ENCODE measurements around the gene BTNL8. TPM values are rescaled to one million over a fixed set of nuclear protein-coding genes. Genes with fewer than 3 reads are reported as not detected.

The BTNL8 gene
- total RNA-seq, 2 donors from 2014 or later: not detected

DNA sequence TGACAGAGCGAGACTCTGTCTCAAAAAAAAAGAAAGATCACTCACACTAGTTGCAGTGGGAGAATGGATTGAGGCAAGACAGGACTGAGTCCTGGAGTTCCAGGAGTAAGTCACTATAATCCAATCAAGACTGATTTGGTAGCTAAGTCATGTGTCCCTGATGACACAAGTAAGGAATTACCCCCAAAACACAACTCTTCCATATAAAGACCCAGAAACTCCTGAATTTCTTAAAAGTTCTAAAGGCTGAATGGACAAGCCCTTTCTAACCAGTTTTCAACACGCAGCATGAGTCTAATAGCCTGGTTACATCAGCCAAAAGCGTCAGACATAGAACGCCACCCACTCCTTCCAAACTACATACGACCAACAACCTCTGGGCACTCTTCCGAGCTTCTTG lies 40.4 kb upstream of the BTNL8 start:
- peaks cover 5% of the 10 kb centered on the region for H3K4me1 Mint-ChIP-seq
- WGBS, 2 experiments (ENCODE audit: insufficient coverage in 1 of 2, insufficient read length in 1 of 2): 90 to 93% methylated on average over 5 to 6 of the region's 6 CpGs

DNA sequence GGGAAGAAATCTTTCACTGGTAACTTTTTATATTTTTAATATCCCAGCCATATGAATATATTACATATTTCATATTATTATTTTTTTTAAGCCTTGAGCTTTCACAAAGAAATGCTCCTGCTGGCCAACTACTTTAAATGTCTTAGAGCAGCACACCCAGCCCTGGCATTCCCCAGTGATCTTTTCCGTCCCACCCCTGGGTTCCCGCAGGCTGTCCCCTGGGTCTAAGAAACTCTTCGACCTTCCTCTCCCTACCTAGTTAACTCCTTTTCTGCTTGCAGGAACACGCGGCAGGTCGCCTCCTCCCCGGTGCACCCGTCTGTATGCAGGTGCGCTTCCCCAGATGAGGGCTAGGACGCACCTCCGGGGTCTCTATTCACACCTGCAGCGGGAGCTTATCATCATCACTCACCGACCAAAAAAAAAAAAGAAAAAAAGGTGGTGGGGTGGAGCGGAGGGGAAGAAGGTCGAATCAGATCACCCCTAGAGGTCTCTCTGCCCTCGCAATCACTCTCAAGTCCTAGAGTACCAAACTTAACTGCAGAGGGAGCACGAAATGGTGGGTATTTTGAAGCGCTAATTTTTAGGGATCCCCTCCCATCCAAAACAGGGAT lies 38.6 kb upstream of the BTNL8 start:
- peaks cover 4% of the 10 kb centered on the region for H3K27me3 Mint-ChIP-seq (ENCODE audit: insufficient read depth)
- H3K4me1 Mint-ChIP-seq: peaks cover 5% of the 10 kb centered on the region
- H3K36me3 Mint-ChIP-seq (ENCODE audit: low read depth): peaks cover 43% of the 10 kb centered on the region
- H3K27ac ChIP-seq (ENCODE audit: low read depth, low read length): peak overlapping the region; percentile 73
- peak overlapping the region; percentile 87 for H3K4me3 ChIP-seq (ENCODE audit: low read length)
- H3K4me3 Mint-ChIP-seq: peak overlapping the region; percentile 91
- peaks cover 14% of the 10 kb centered on the region for H3K36me3 ChIP-seq (ENCODE audit: control insufficient read depth, insufficient read depth, low read length)
- DNase-seq: peak; percentile 89
- peaks cover 25% of the 10 kb centered on the region for H3K9me3 Mint-ChIP-seq
- no peaks in the 10 kb centered on the region for H3K9me3 ChIP-seq (ENCODE audit: control insufficient read depth, low read length)
- peak overlapping the region; percentile 60 for H3K9ac ChIP-seq (ENCODE audit: extremely low read depth, low read length, poor library complexity, severe bottlenecking)
- H3K27me3 ChIP-seq (ENCODE audit: control insufficient read depth, insufficient read depth, low read length, poor library complexity, severe bottlenecking): no peaks in the 10 kb centered on the region
- peak overlapping the region; percentile 95 for H3K27ac Mint-ChIP-seq
- no peaks in the 10 kb centered on the region for H3K4me1 ChIP-seq (ENCODE audit: control insufficient read depth, insufficient read depth, low read length)
- WGBS, 2 experiments (ENCODE audit: insufficient coverage in 1 of 2, insufficient read length in 1 of 2): 0 to 1% methylated on average over 3 to 14 of the region's 18 CpGs
- TF ChIP-seq, protein P1, sequence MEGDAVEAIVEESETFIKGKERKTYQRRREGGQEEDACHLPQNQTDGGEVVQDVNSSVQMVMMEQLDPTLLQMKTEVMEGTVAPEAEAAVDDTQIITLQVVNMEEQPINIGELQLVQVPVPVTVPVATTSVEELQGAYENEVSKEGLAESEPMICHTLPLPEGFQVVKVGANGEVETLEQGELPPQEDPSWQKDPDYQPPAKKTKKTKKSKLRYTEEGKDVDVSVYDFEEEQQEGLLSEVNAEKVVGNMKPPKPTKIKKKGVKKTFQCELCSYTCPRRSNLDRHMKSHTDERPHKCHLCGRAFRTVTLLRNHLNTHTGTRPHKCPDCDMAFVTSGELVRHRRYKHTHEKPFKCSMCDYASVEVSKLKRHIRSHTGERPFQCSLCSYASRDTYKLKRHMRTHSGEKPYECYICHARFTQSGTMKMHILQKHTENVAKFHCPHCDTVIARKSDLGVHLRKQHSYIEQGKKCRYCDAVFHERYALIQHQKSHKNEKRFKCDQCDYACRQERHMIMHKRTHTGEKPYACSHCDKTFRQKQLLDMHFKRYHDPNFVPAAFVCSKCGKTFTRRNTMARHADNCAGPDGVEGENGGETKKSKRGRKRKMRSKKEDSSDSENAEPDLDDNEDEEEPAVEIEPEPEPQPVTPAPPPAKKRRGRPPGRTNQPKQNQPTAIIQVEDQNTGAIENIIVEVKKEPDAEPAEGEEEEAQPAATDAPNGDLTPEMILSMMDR (conservative IDR thresholded peaks at IDR 0.05): peak; percentile 48

More for the DNA sequence above, 40.4 kb upstream of the BTNL8 start:
- Histone ChIP-seq H3K27ac (ENCODE audit: low read depth, low read length) (no peak overlapping the region), H3K4me3 (ENCODE audit: low read length) (no peak overlapping the region), H3K4me1 (ENCODE audit: control insufficient read depth, insufficient read depth, low read length) (no peaks in the 10 kb centered on the region), H3K27me3 (ENCODE audit: control insufficient read depth, insufficient read depth, low read length, poor library complexity, severe bottlenecking) (no peaks in the 10 kb centered on the region), H3K36me3 (ENCODE audit: control insufficient read depth, insufficient read depth, low read length) (peaks cover 30% of the 10 kb centered on the region), H3K9me3 (ENCODE audit: control insufficient read depth, low read length) (peaks cover 1% of the 10 kb centered on the region), H3K9ac (ENCODE audit: extremely low read depth, low read length, poor library complexity, severe bottlenecking) (no peak overlapping the region)
- DNase-seq: no peak
- Mint-ChIP-seq H3K27ac (no peak overlapping the region), H3K4me3 (no peak overlapping the region), H3K27me3 (ENCODE audit: insufficient read depth) (peaks cover 4% of the 10 kb centered on the region), H3K36me3 (ENCODE audit: low read depth) (peaks cover 61% of the 10 kb centered on the region), H3K9me3 (peaks cover 41% of the 10 kb centered on the region)
- TF ChIP-seq, protein P1 (conservative IDR thresholded peaks at IDR 0.05): no peak

DNA sequence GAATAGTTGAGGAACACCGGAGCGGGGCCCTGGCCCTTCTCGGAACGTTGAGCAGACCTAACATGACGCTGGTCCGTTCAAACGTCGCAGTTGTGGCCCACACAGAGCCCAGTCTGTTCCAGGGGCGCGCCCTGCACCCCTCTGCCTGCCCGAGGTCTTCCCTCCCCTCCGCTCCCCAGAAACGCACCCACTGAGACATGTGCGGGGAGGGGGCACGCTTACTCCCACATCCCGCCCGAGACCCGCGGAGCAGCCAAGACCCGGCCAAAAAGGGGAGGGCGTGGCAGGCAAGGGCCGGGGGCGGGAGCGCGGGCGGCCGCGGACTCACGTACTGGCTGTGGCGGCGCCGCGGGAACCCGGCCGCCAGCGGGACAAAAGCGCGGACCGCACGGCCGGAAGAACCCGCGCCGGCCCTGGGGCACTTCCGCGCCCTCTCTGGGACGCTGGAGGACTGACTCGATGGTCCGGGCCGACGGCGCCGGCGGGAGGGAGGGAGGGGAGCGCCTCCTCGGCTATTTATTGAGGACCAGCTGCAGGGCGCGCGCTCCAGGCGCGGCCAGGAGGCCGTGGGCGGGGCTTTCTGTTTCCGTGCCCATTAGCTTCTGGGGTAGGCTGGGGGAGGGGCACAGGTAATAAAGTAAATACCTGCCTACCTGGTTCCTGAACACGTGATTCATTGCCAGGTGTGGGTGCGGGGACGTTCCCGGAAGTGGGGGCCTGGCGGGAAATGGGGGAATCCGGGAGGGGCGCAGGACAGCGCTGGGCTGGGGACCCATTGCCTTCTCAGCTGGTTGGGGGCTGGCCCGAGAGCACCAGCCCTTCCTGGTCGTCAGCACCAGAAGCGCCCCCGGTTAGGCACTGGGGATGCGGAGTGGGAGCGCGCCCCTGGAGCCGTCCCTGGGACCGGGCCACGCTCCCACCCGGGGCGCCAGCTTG lies 37.8 kb upstream of the BTNL8 start, which contains the start of gene ZFP62:
TSS of gene ZFP62 (minus strand) at position 390 of the 936 bp plus-strand sequence. CDS start at position 333, 57 bp downstream.
- Histone ChIP-seq H3K9me3 (ENCODE audit: control insufficient read depth, low read length) (no peaks in the 10 kb centered on the region), H3K4me1 (ENCODE audit: control insufficient read depth, insufficient read depth, low read length) (no peaks in the 10 kb centered on the region), H3K27ac (ENCODE audit: low read depth, low read length) (peak within 1 kb of the TSS; percentile 73), H3K4me3 (ENCODE audit: low read length) (peak within 1 kb of the TSS; percentile 87), H3K36me3 (ENCODE audit: control insufficient read depth, insufficient read depth, low read length) (peaks cover 6% of the 10 kb centered on the region), H3K9ac (ENCODE audit: extremely low read depth, low read length, poor library complexity, severe bottlenecking) (peak within 1 kb of the TSS; percentile 60), H3K27me3 (ENCODE audit: control insufficient read depth, insufficient read depth, low read length, poor library complexity, severe bottlenecking) (peaks cover 6% of the 10 kb centered on the region)
- peaks cover 35% of the 10 kb centered on the region for H3K36me3 Mint-ChIP-seq (ENCODE audit: low read depth)
- peak; percentile 98 for DNase-seq
- WGBS, 2 experiments (ENCODE audit: insufficient coverage in 1 of 2, insufficient read length in 1 of 2): 0 to 1% methylated on average over 6 to 84 of the region's 84 CpGs
- peak within 1 kb of the TSS; percentile 95 for H3K27ac Mint-ChIP-seq
- peak within 1 kb of the TSS; percentile 91 for H3K4me3 Mint-ChIP-seq
- H3K9me3 Mint-ChIP-seq: peaks cover 17% of the 10 kb centered on the region
- peaks cover 9% of the 10 kb centered on the region for H3K27me3 Mint-ChIP-seq (ENCODE audit: insufficient read depth)
- TF ChIP-seq, protein P1 (conservative IDR thresholded peaks at IDR 0.05): peak; percentile 22
- H3K4me1 Mint-ChIP-seq: peaks cover 5% of the 10 kb centered on the region
